Esophagus muscularis mucosa (tissue), 4 donors: ENCODE measurements around the gene GNL2.

ENCODE experiments used
- EP300 ChIP-seq: sonication (generic); formaldehyde crosslinking; IDR thresholded peaks from one replicate; pipeline ENCODE4 v1.6.1; 2017; ENCODE audit warnings: antibody characterized with exemption
- POLR2A ChIP-seq: fragments of 450-650 bp; IDR thresholded peaks from one replicate; pipeline ENCODE4 v1.6.1; 2017; ENCODE audit warnings: antibody characterized with exemption, moderate library complexity, mild to moderate bottlenecking, low read depth
- POLR2AphosphoS5 ChIP-seq, 2 donors: sonication (generic); formaldehyde crosslinking; IDR thresholded peaks; one replicate each; pipeline ENCODE4 v1.6.1; 2017; ENCODE audit warnings: antibody characterized with exemption in 2 of 2
- TF ChIP-seq, protein P1 (sequence below), 3 experiments: fragments of 200-600 bp in 2 of 3; fragments of 450-650 bp in 1 of 3; sonication (generic) in 2 of 3; IDR thresholded peaks; one replicate each; pipeline ENCODE4 v1.5.1; 2017 to 2019; ENCODE audit warnings: antibody characterized with exemption in 3 of 3, mild to moderate bottlenecking in 2 of 3, moderate library complexity in 1 of 3

DNA sequence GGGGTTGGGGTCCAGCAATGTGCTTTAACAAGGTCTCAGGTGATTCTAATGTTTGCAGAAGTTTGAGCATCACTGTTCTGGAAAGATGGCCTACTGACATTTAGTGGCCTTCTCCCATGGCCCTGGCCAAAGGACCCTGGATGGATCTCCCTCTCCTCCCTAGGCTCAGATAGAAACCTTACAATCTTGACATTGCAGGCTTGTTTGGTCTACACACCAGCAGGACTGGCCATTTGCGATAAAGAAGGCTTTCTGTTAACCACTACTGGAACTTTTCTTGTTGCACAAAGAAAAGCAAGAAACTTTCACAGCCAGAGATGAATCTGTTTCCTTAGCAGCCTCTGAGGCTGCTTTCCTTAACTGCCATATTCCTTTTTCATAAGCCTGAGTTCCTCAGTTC, 32.8 kb downstream of the GNL2 start:
- TF ChIP-seq, protein P1, sequence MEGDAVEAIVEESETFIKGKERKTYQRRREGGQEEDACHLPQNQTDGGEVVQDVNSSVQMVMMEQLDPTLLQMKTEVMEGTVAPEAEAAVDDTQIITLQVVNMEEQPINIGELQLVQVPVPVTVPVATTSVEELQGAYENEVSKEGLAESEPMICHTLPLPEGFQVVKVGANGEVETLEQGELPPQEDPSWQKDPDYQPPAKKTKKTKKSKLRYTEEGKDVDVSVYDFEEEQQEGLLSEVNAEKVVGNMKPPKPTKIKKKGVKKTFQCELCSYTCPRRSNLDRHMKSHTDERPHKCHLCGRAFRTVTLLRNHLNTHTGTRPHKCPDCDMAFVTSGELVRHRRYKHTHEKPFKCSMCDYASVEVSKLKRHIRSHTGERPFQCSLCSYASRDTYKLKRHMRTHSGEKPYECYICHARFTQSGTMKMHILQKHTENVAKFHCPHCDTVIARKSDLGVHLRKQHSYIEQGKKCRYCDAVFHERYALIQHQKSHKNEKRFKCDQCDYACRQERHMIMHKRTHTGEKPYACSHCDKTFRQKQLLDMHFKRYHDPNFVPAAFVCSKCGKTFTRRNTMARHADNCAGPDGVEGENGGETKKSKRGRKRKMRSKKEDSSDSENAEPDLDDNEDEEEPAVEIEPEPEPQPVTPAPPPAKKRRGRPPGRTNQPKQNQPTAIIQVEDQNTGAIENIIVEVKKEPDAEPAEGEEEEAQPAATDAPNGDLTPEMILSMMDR (IDR thresholded peaks at IDR 0.05) = no peak
- TF ChIP-seq POLR2AphosphoS5 (IDR thresholded peaks at IDR 0.05) (no peak), POLR2A (no peak), EP300 (no peak)
